ENCODE data around the gene HDAC10. TPM values are rescaled to one million over a fixed set of nuclear protein-coding genes. Genes with fewer than 3 reads are reported as not detected.

The HDAC10 gene
- total RNA-seq, 4 donors from 2014 or later, result 31.4 to 42.7 (median 32.5) TPM

DNA sequence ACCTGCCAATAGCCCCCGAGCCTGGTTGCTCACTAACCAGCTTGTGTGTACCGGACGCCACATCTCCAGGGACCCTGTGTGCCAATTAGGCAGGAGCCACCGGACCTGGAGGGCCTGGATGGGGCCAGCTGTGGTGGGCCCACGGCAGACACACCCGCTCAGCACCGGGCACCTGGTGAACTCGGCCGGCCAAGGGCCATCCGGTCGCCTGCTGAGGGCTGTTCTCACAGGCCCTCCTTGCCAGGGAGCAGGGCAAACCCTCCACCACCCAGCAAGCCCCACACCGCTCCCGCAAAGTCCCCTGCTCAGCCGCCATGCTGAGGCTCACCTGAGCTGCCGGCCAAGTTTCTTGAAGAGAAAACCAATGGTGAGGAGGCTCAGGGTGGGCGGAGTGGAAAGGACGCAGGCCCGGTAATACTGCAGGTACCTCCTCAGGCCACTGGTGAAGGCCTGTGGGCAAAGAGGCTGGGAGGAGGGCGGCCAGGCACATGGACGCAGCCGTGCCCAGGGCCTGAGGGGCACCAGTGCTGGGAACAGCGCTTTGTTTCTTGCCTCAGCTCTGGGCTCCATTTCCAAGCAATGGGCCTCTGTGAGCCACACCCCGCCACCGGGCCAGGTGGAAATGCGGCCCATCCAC, 23.4 kb downstream of the HDAC10 start:
- H3K4me3 ChIP-seq (replicated peaks in 1 of 3), result no peak overlapping the region
- H3K4me1 ChIP-seq, result no peaks in the 10 kb centered on the region
- H3K36me3 ChIP-seq, result peaks cover 32 to 38% of the 10 kb centered on the region in 2 donors
- H3K27me3 ChIP-seq, result no peaks in the 10 kb centered on the region
- intact Hi-C loops (cut with DNase I), result no loop called here
- H3K9me3 ChIP-seq, result no peaks in the 10 kb centered on the region
- 91% methylated on average over 17 to 24 of the region's 25 CpGs for WGBS, 2 donors
- TF ChIP-seq, protein P1, sequence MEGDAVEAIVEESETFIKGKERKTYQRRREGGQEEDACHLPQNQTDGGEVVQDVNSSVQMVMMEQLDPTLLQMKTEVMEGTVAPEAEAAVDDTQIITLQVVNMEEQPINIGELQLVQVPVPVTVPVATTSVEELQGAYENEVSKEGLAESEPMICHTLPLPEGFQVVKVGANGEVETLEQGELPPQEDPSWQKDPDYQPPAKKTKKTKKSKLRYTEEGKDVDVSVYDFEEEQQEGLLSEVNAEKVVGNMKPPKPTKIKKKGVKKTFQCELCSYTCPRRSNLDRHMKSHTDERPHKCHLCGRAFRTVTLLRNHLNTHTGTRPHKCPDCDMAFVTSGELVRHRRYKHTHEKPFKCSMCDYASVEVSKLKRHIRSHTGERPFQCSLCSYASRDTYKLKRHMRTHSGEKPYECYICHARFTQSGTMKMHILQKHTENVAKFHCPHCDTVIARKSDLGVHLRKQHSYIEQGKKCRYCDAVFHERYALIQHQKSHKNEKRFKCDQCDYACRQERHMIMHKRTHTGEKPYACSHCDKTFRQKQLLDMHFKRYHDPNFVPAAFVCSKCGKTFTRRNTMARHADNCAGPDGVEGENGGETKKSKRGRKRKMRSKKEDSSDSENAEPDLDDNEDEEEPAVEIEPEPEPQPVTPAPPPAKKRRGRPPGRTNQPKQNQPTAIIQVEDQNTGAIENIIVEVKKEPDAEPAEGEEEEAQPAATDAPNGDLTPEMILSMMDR (IDR thresholded peaks at IDR 0.05), result no peak
- TF ChIP-seq POLR2A (IDR thresholded peaks at IDR 0.05), result no peak
- no peak overlapping the region for H3K27ac ChIP-seq
- DNase-seq, result no peak

DNA sequence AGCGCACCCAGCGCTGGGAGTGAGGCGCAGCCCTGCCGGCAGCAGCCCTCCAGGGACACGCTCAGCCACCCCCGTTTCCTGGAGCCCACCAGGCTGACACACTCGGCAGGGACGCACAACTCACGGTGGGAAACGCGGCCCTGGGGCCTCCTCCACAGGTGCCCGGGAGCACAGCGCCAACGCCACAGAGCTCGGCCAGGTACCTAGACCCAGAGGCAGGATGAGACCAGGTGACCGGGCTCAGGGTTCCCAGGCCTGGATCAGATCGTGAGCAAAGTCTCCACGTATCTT, 24.2 kb downstream of the HDAC10 start:
- no peak for DNase-seq
- TF ChIP-seq POLR2A (IDR thresholded peaks at IDR 0.05), result no peak
- TF ChIP-seq, protein P1 (IDR thresholded peaks at IDR 0.05), result no peak
- H3K4me3 ChIP-seq (replicated peaks in 1 of 3), result no peak overlapping the region
- H3K27me3 ChIP-seq, result no peaks in the 10 kb centered on the region
- peaks cover 30 to 44% of the 10 kb centered on the region in 2 donors for H3K36me3 ChIP-seq
- WGBS, 2 donors, result 90 to 100% methylated on average over 3 to 7 of the region's 18 CpGs
- no peaks in the 10 kb centered on the region for H3K4me1 ChIP-seq
- intact Hi-C loops (cut with DNase I), result no loop called here
- H3K27ac ChIP-seq, result no peak overlapping the region
- H3K9me3 ChIP-seq, result no peaks in the 10 kb centered on the region

DNA sequence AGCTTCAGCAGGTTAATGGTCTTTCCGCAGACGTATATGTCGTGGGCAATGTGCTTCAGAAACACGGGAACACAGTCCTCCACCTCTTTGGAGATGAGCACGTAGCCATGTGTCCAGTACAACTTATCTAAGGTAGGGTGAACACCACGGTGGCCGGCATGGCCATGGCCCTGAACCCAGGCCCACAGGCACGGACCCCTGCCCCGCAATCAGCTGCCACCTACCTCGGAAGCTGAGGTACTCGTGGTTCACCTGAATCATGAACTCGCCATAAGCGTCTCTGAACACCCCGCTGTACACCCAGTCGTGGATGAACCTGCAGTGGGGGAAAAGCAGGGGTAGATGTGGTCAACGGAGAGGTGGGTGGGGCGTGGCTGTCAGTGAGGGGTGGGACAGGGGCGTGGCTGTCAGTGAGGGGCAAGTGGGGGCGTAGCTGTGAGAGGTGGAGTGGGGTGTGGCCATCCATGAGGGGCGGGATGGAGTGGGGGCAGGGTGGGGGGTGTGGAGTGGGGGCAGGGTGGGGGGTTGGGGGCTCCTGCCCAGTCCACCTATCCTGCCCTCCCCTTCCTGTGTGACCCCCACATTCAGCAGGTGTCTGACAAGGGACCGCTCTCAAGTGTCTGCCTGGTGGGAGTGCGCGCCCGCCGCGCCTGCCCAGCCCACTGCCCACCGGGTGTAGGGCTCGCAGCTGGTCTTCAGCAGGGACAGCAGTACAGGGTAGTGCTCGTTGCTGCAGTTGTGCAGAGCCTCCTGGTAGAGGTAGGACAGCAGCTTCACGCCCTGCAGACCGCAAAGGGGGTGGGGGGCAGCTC, 24.8 kb downstream of the HDAC10 start:
- intact Hi-C loops (cut with DNase I), result no loop called here
- DNase-seq, result no peak
- H3K27me3 ChIP-seq, result no peaks in the 10 kb centered on the region
- WGBS, 2 donors, result 89 to 95% methylated on average over 14 to 19 of the region's 31 CpGs
- TF ChIP-seq, protein P1 (IDR thresholded peaks at IDR 0.05), result no peak
- H3K9me3 ChIP-seq, result no peaks in the 10 kb centered on the region
- H3K4me3 ChIP-seq (replicated peaks in 1 of 3), result no peak overlapping the region
- H3K4me1 ChIP-seq, result no peaks in the 10 kb centered on the region
- peaks cover 35 to 48% of the 10 kb centered on the region in 2 donors for H3K36me3 ChIP-seq
- no peak overlapping the region for H3K27ac ChIP-seq

DNA sequence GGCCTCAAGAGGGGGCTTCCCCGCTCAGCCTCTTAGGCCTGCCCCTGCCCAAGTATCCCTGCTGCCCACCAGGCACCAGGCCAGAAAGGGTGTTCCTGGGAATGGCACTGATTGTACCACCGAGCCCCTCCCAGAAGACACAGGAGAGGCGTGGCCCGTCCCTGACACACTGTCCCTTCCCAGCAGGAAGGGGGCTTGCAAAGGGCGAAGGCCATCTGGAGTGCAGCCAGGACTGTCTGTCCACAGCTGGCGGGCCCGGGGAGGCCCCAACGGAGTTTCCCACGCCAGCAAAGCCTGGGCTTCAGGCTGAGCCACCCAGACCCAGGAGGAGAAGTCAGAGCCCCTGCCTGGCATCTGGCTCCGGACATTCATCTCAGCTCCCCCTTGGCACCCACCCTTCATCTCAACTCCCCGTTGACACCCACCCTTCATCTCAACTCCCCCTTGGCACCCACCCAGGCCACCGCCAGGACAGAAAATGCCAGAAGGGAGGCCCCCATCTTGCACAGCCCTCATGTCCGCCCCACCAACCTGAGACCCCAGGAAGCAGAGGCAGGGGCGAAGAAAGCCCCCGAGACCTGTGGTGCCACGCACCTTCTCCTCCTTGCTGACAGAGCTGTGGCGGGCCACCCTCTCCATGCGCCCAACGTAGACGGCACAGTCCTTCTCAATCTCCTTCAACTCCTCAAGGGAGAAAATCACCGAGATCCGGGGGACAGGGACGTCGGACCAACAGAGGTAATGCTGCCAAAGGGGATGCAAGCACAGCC, 25.7 kb downstream of the HDAC10 start:
- 92 to 94% methylated on average over 14 to 17 of the region's 24 CpGs for WGBS, 2 donors
- Histone ChIP-seq H3K36me3 (peaks cover 44 to 56% of the 10 kb centered on the region in 2 donors), H3K9me3 (no peaks in the 10 kb centered on the region), H3K4me3 (replicated peaks in 1 of 3) (no peak overlapping the region), H3K27ac (no peak overlapping the region), H3K4me1 (no peaks in the 10 kb centered on the region), H3K27me3 (no peaks in the 10 kb centered on the region)
- intact Hi-C loops (cut with DNase I), result no loop called here
- no peak for TF ChIP-seq POLR2A (IDR thresholded peaks at IDR 0.05)
- TF ChIP-seq, protein P1 (IDR thresholded peaks at IDR 0.05), result no peak
- DNase-seq, result no peak

All from thyroid gland (tissue), 4 donors.